Pancreas (tissue), 10 donors: ENCODE results near the gene FOCAD. TPM values are rescaled to one million over a fixed set of nuclear protein-coding genes. Genes with fewer than 3 reads are reported as not detected.

Source experiments
- ATAC-seq, 4 donors: fragments of 200-7000 bp; cut with Tn5 transposase; one replicate each; pipeline versions ENCODE4 v1.8.0 to v1.9.1; 2020; ENCODE audit warnings: mild to moderate bottlenecking in 4 of 4, moderate library complexity in 4 of 4
- DNase-seq, 6 donors: peaks; one replicate each; pipeline ENCODE4 v3.0.0-alpha.2; 2020
- FAIRE-seq: peaks from 2 replicates; lab custom pipeline; 2012; peaks lifted over from hg19 to GRCh38; lab: Jason Lieb, UNC
- H3K27ac ChIP-seq, 4 donors: fragments of 200-600 bp; sonication (generic); 1 replicate in 3 of 4; 2 replicates in 1 of 4; pipeline versions ENCODE4 v1.5.0 to v1.8.0; 2020
- H3K27me3 ChIP-seq, 4 donors: fragments of 200-600 bp; one replicate each; pipeline ENCODE4 v1.8.0; 2021
- H3K36me3 ChIP-seq, 3 donors: fragments of 200-600 bp; sonication (generic) in 1 of 3; one replicate each; pipeline versions ENCODE4 v1.5.0 to v1.8.0; 2020 to 2021
- H3K4me1 ChIP-seq, 3 donors: fragments of 200-600 bp; one replicate each; pipeline ENCODE4 v1.8.0; 2021
- H3K4me3 ChIP-seq, 4 donors: fragments of 200-600 bp; sonication (generic) in 2 of 4; one replicate each; pipeline versions ENCODE4 v1.5.0 to v1.8.0; 2020 to 2021
- H3K9me3 ChIP-seq, 4 donors: fragments of 200-600 bp; one replicate each; pipeline ENCODE4 v1.8.0; 2021
- CTCF ChIP-seq, 4 donors: fragments of 200-600 bp; sonication (generic) in 3 of 4; IDR thresholded peaks; one replicate each; pipeline versions ENCODE4 v1.5.0 to v1.8.0; 2021; ENCODE audit warnings: antibody characterized with exemption in 4 of 4
- WGBS, 2 donors: extraction: QIAGEN DNeasy Blood & Tissue Kit; methylation state at CpG; one replicate each; pipeline ENCODE4 v1.1.7; 2013; 5-methylcytosine and 5-hydroxymethylcytosine counted together
- intact Hi-C, 3 donors: fragments of 100-400 bp; cut with DNase I; formaldehyde crosslinking; loops; one replicate each; pipeline versions ENCODE4 v1.11.1 to v1.14.2; 2022
- polyA plus RNA-seq, 2 donors: library from polyadenylated mRNA; stranded (reverse); fragments of 200-250 nt; gene quantifications; one replicate each; pipeline ENCODE4 v1.2.3, GENCODE V29; 2013
- total RNA-seq, 6 donors: library from RNA; stranded (reverse); fragmentation: NEBNext Ultra II Directional in 4 of 6; extraction: Animal tissue kit (Norgen Biotek cat#: 25700) in 4 of 6; gene quantifications; one replicate each; pipeline versions ENCODE4 v1.2.1 to v1.2.4, GENCODE V29; 2021 to 2023
- donor health status: healthy with polysubstance abuse.
- donor health status: DM: no; HTN: no; CAD: no; lungs with moderate emphysema.
- donor health status: DM: no; HTN: no; CAD: no.
- donor health status: control.
- donor health status: control.
- donor health status: Bipolar disorder and iron deficiency.
- donor health status: DM: yes; HTN: yes; CAD: no.
- donor health status: DM: no; HTN: no; CAD: no.
- donor health status: DM: no; HTN: no; CAD: no.
- donor health status: DM: yes; HTN: yes; CAD: no.

Gene FOCAD
- total and polyA plus RNA-seq, 8 donors = 5.4 to 27.7 (median 16.8) TPM

DNA sequence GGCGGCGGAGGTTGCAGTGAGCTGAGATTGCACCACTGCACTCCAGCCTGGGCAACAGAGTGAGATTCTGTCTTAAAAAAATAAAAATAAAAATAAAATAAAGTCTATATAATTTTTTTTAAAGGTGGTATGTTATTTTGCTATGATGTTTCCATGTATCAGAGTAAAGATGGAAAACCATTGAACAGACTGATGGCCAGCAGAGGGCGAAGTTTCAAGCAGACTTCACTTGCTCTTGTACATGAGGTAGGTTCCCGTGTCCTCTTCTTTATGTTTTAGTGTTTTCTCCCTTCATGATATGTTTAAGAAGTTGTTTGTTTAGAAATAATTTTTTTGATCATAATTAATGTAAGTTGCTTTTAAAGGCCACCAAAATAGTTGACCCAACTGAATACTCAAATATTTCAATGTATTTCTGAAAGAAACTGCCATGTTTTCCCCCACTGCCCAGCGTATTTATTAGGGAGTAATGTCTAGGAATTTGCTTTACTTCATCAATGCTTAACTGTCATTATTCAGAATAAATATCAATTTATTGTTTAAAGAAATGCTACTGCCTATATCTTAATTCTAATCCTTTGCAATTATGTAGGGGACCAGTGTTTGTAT lies 201.0 kb downstream of the FOCAD start:
- no peaks in the 10 kb centered on the region for H3K4me1 ChIP-seq
- 75 to 80% methylated on average over 5 of the region's 5 CpGs for WGBS, 2 donors
- DNase-seq (peak in 5 of 6 donors; percentile 5 to 65 (median 31)), ATAC-seq (peak in 3 of 4 donors; percentile 56 to 64 (median 62)), FAIRE-seq (peak; percentile 92)
- TF ChIP-seq CTCF (IDR thresholded peaks at IDR 0.05) = peak in 3 of 4 donors; percentile 27 to 62 (median 60)
- no peaks in the 10 kb centered on the region for H3K9me3 ChIP-seq
- no peaks in the 10 kb centered on the region for H3K27me3 ChIP-seq
- H3K36me3 ChIP-seq = no peaks in the 10 kb centered on the region
- intact Hi-C loops = loop anchor here in 1 of 3 donors (10.0 kb wide), 1 partner anchor 250 kb away; no protein-coding TSS in a partner anchor
- H3K27ac ChIP-seq = no peak overlapping the region
- no peak overlapping the region for H3K4me3 ChIP-seq

GRCh38 chr9:20898885-20899554 lies 215.0 kb downstream of the FOCAD start:
- no peaks in the 10 kb centered on the region for H3K36me3 ChIP-seq
- intact Hi-C loops = no loop called here
- H3K27me3 ChIP-seq = no peaks in the 10 kb centered on the region
- no peaks in the 10 kb centered on the region for H3K4me1 ChIP-seq
- no peak overlapping the region for H3K27ac ChIP-seq
- H3K9me3 ChIP-seq = no peaks in the 10 kb centered on the region
- DNase-seq (no peak), ATAC-seq (no peak), FAIRE-seq (no peak)
- TF ChIP-seq CTCF (IDR thresholded peaks at IDR 0.05) = no peak
- no peak overlapping the region for H3K4me3 ChIP-seq

DNA sequence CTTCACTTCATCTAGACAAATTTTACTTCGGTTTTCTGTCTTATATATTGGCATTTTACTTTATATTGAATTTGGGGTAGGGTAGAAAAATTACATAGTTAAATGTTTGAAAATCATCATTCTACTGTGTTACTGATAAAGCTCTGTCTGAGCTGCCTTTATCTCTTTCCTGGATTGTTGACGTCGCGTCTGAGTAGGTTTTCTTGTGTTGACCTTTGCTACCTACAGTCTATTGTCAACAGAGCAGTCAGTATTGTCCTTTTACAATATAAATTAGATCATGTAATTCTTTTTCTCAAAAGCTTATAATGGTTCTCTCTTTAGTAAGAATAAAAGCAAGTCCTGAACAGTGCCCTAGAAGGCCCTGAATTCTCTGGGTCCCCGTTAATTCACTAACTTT lies 219.2 kb downstream of the FOCAD start:
- TF ChIP-seq CTCF (IDR thresholded peaks at IDR 0.05) = no peak
- peak in 2 of 4 donors; percentile 46 to 68 for ATAC-seq
- 52 to 54% methylated on average over 5 of the region's 5 CpGs for WGBS, 2 donors

DNA sequence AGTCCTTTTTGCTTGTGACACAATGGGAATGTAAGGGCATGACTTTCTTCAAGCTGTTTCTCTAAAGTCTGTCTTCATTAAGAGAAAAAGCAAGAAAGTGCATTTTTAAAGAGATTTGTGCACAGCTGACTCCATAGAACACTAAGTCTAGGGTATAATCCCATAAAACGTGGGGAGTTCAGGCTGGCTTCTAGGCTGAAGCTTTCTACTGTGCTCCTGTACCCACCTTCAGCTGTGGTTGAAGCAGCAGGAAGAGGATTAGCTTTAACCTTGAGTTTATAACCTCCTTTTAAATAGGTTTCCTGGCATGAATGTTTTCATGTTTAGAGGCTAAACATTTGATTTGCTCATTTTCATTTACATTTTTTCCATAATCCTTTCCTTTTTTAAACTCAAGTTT lies 220.9 kb downstream of the FOCAD start:
- intact Hi-C loops = no loop called here
- H3K4me1 ChIP-seq = no peaks in the 10 kb centered on the region
- no peak for TF ChIP-seq CTCF (IDR thresholded peaks at IDR 0.05)
- no peak for FAIRE-seq
- no peaks in the 10 kb centered on the region for H3K36me3 ChIP-seq
- no peak overlapping the region for H3K27ac ChIP-seq
- H3K4me3 ChIP-seq = no peak overlapping the region
- WGBS, 2 donors = 81 to 92% methylated on average over 1 of the region's 1 CpG
- no peaks in the 10 kb centered on the region for H3K27me3 ChIP-seq
- DNase-seq = no peak
- ATAC-seq = no peak
- H3K9me3 ChIP-seq = no peaks in the 10 kb centered on the region

More for the DNA sequence above, 219.2 kb downstream of the FOCAD start:
- Histone ChIP-seq H3K9me3 (no peaks in the 10 kb centered on the region), H3K27ac (no peak overlapping the region), H3K4me1 (no peaks in the 10 kb centered on the region), H3K4me3 (no peak overlapping the region), H3K36me3 (no peaks in the 10 kb centered on the region), H3K27me3 (no peaks in the 10 kb centered on the region)
- FAIRE-seq (no peak), DNase-seq (no peak)
- intact Hi-C loops = no loop called here

DNA sequence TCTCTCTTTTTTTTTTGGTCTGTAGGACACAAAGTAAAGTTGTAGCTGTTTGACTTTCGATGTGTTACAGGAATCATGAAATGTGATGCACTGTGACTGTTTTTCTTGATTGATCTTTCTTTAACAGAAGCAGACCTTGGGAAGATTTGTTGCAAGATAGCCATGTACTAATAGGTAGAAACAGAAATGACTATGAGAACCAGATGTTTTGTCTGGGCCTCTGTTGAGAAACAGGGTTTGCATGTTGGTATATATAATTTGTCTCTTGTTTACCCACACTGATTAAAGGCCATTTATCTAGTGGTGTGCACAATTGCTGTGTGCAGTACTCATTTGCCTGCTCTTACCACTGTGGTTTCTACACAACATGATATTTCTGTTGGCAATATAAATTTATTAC lies 222.3 kb downstream of the FOCAD start:
- intact Hi-C loops = no loop called here
- 88% methylated on average over 1 of the region's 1 CpG for WGBS, 2 donors
- Histone ChIP-seq H3K9me3 (no peaks in the 10 kb centered on the region), H3K27ac (no peak overlapping the region), H3K4me1 (no peaks in the 10 kb centered on the region), H3K36me3 (no peaks in the 10 kb centered on the region), H3K4me3 (no peak overlapping the region), H3K27me3 (no peaks in the 10 kb centered on the region)
- no peak for TF ChIP-seq CTCF (IDR thresholded peaks at IDR 0.05)
- no peak for DNase-seq
- FAIRE-seq = no peak
- no peak for ATAC-seq
